GM23248 (cell line): ENCODE data around the gene CALHM3. TPM values are rescaled to one million over a fixed set of nuclear protein-coding genes. Genes with fewer than 3 reads are reported as not detected.

Experiments used
- DNase-seq: peaks from one replicate; pipeline ENCODE4 v3.0.0-alpha.2; 2015
- H2AFZ ChIP-seq: fragments of 200-600 bp; sonication (generic); 2 replicates; pipeline ENCODE4 v1.6.1; 2016; ENCODE audit warnings: antibody characterized with exemption
- H3F3A ChIP-seq: fragments of 200-600 bp; sonication (generic); 2 replicates; pipeline ENCODE4 v1.6.1; 2016; ENCODE audit warnings: mild to moderate bottlenecking, antibody characterized with exemption, mixed run types; ENCODE audit not compliant: insufficient read depth
- H3K27ac ChIP-seq: fragments of 200-600 bp; sonication (generic); 2 replicates; pipeline ENCODE4 v1.5.1; 2016; ENCODE audit warnings: mild to moderate bottlenecking
- H3K27me3 ChIP-seq: fragments of 200-600 bp; sonication (generic); replicated peaks from 2 replicates; pipeline ENCODE4 v1.6.1; 2016; ENCODE audit warnings: mild to moderate bottlenecking; ENCODE audit not compliant: insufficient read depth
- H3K36me3 ChIP-seq: fragments of 200-600 bp; sonication (generic); 2 replicates; pipeline ENCODE4 v1.6.1; 2016; ENCODE audit warnings: low read depth, mild to moderate bottlenecking
- H3K4me1 ChIP-seq: fragments of 200-600 bp; sonication (generic); 2 replicates; pipeline ENCODE4 v1.6.1; 2016; ENCODE audit warnings: mild to moderate bottlenecking; ENCODE audit not compliant: insufficient read depth
- H3K4me2 ChIP-seq: fragments of 200-600 bp; sonication (generic); one replicate; pipeline ENCODE4 v1.6.1; 2016; ENCODE audit warnings: mild to moderate bottlenecking; ENCODE audit not compliant: unreplicated experiment
- H3K4me3 ChIP-seq: fragments of 200-600 bp; sonication (generic); 2 replicates; pipeline ENCODE4 v1.5.1; 2016; ENCODE audit warnings: mild to moderate bottlenecking
- H3K79me2 ChIP-seq: fragments of 200-600 bp; sonication (generic); 2 replicates; pipeline ENCODE4 v1.6.1; 2016; ENCODE audit warnings: mild to moderate bottlenecking; ENCODE audit not compliant: insufficient read depth
- H3K9ac ChIP-seq: fragments of 200-600 bp; sonication (generic); 2 replicates; pipeline ENCODE4 v1.6.1; 2016; ENCODE audit warnings: mild to moderate bottlenecking
- H3K9me2 ChIP-seq: fragments of 200-600 bp; sonication (generic); 2 replicates; pipeline ENCODE4 v1.6.1; 2016; ENCODE audit warnings: mixed run types, mild to moderate bottlenecking, moderate library complexity; ENCODE audit not compliant: insufficient read depth
- H3K9me3 ChIP-seq: fragments of 200-600 bp; sonication (generic); one replicate; pipeline ENCODE4 v1.6.1; 2017; ENCODE audit warnings: low read depth
- H4K20me1 ChIP-seq: fragments of 200-600 bp; sonication (generic); 2 replicates; pipeline ENCODE4 v1.6.0; 2016; ENCODE audit not compliant: insufficient read depth
- EZH2 ChIP-seq: fragments of 200-600 bp; sonication (generic); IDR thresholded peaks from 2 replicates; pipeline ENCODE4 v1.6.1; 2018; ENCODE audit warnings: antibody characterized with exemption, mild to moderate bottlenecking; ENCODE audit not compliant: insufficient read depth, poor library complexity, severe bottlenecking
- EZH2phosphoT487 ChIP-seq: fragments of 200-600 bp; sonication (generic); IDR thresholded peaks from 2 replicates; pipeline ENCODE4 v1.6.1; 2018; ENCODE audit warnings: antibody characterized with exemption, moderate library complexity, mild to moderate bottlenecking, low read depth; ENCODE audit not compliant: insufficient read depth
- WGBS, 2 experiments: methylation state at CpG; one replicate each; pipeline ENCODE4 v1.1.6; 2015 to 2017; ENCODE audit warnings: low lambda C conversion rate in 2 of 2, low coverage in 1 of 2; ENCODE audit errors: missing lambda C conversion rate in 2 of 2; 5-methylcytosine and 5-hydroxymethylcytosine counted together
- in situ Hi-C: fragments of 300-500 bp; cut with MboI; formaldehyde crosslinking; loops from 2 replicates; pipeline ENCODE4 v1.15.0; 2020
- polyA plus RNA-seq: library from polyadenylated mRNA; unstranded; fragments of >200 nt; fragmentation: Nextera tagmentation; extraction: Ambion mirVana; gene quantifications from 2 replicates; pipeline ENCODE4 v1.2.1, GENCODE V29; 2016
- total RNA-seq: library from RNA; depleted of rRNA; stranded (reverse); fragments of >200 nt; shearing (Covaris generic); gene quantifications from 2 replicates; pipeline ENCODE4 v1.2.3, GENCODE V29; 2014

CALHM3 gene
- total and polyA plus RNA-seq, 2 experiments from 2014 or later, result not detected

DNA sequence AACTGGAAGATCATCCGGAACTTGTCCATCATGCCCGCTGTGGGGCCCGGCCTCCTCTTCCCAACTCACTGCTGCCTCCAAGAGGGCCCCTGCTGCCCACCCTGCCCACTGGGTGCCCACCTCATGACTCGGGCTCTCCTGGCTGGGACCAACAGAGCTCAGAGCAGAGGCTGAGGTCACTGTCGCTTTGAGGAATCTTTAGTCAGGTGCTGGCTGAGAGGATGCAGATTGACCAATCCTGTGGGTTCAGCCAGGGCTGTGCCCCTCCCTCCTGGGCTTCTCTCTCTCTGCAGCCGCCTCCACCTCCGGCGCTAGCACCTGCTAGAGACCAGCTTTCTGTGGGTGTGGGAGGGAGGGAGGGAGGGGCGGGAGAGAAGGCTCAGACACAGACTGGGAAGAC is 20.3 kb downstream of the CALHM3 start, which contains the start of gene CALHM1:
Gene CALHM1, minus strand, starts transcription at position 181 of the 400 bp plus-strand sequence. Its CDS starts 149 bp downstream, at position 32.
- H3K4me1 ChIP-seq, result no peaks in the 10 kb centered on the region
- no peaks in the 10 kb centered on the region for H3K9me2 ChIP-seq
- no peak within 1 kb of the TSS for H3K4me2 ChIP-seq
- DNase-seq, result no peak
- no peaks in the 10 kb centered on the region for H4K20me1 ChIP-seq
- no peak within 1 kb of the TSS for H3K27ac ChIP-seq
- H3K27me3 ChIP-seq, result no peaks in the 10 kb centered on the region
- H2AFZ ChIP-seq, result no peak within 1 kb of the TSS
- no peaks in the 10 kb centered on the region for H3F3A ChIP-seq
- H3K4me3 ChIP-seq, result no peak within 1 kb of the TSS
- TF ChIP-seq EZH2phosphoT487 (no peak), EZH2 (no peak)
- WGBS, 2 experiments, result 69 to 85% methylated on average over 8 to 9 of the region's 9 CpGs
- no peaks in the 10 kb centered on the region for H3K79me2 ChIP-seq
- no peaks in the 10 kb centered on the region for H3K36me3 ChIP-seq
- no peak within 1 kb of the TSS for H3K9ac ChIP-seq
- in situ Hi-C loops, result no loop called here
- H3K9me3 ChIP-seq, result no peaks in the 10 kb centered on the region

DNA sequence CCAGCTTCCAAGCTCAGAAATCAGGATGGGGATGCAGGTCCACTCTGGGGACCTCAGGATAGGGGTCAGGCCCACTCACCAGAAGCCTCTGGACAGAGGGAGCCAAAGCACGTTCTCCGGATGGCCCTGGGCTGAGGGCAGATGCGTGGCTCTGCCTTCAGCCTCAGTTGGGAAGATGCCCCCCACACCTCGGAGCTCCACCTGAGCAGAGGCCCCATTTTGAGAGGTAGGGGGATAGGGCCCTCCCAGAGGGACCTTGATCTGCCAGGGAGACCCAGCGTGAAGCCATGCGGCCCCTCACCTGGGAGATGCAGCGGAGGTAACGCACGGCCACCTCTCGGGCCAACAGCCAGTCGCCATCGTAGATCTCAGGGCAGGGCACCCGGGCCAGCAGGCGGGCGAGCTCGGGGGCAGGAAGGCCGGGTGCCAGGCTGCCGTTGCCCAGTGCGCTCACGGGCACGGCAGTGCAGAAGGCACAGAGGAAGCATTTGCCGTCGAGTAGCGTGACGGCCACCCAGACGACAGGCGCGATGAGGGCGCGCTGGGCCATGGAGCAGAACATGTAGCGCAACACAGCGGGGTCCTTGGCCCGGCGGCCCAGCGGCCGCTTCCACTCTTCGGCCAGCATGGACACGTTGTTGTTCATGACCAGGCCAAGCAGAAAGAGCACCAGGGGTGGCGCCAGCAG is 21.0 kb downstream of the CALHM3 start:
- no peaks in the 10 kb centered on the region for H3K27me3 ChIP-seq
- WGBS, 2 experiments, result 93 to 96% methylated on average over 39 of the region's 39 CpGs
- TF ChIP-seq EZH2 (no peak), EZH2phosphoT487 (no peak)
- no peak overlapping the region for H3K4me2 ChIP-seq
- in situ Hi-C loops, result no loop called here
- no peaks in the 10 kb centered on the region for H3K9me2 ChIP-seq
- no peaks in the 10 kb centered on the region for H3K36me3 ChIP-seq
- H3K4me3 ChIP-seq, result no peak overlapping the region
- H4K20me1 ChIP-seq, result no peaks in the 10 kb centered on the region
- 0 out of 2 replicates have a peak, but pooled peaks cover under 1% of the 10 kb centered on the region for H3K4me1 ChIP-seq
- no peak overlapping the region for H3K9ac ChIP-seq
- no peaks in the 10 kb centered on the region for H3K79me2 ChIP-seq
- H3F3A ChIP-seq, result no peaks in the 10 kb centered on the region
- no peak overlapping the region for H3K27ac ChIP-seq
- no peak for DNase-seq
- H3K9me3 ChIP-seq, result no peaks in the 10 kb centered on the region
- H2AFZ ChIP-seq, result no peak overlapping the region

DNA sequence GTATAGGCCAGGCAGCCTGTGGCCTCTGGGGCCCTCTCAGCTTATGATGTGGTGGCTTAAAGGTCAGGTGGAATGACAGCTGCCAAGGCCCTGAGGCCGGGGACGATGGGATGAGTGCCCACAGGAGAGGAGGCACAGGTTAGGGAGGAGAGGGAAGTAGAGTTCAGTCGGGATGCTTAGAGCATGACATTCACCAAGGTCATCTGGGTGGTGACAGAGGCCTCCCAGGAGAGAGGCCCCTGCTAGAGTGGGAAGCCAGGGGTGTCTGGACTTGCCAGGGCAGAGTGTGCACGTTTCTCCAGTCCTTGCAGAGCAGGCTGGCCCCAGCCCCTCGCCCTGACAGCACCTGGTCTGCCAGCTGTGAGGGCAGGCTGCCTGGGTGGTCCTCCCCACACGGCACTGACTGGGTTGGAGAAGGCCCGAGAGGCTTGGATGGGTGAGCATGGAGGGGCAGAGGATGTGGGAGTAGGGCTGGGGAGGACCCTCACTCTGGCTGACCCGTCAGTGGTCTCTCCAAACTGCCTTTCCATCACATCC is 21.8 kb downstream of the CALHM3 start:
- no peaks in the 10 kb centered on the region for H4K20me1 ChIP-seq

GRCh38 chr10:103456074-103456660 is 22.9 kb downstream of the CALHM3 start:
- H3K9me2 ChIP-seq, result no peaks in the 10 kb centered on the region
- no peak overlapping the region for H2AFZ ChIP-seq
- H3K9me3 ChIP-seq, result no peaks in the 10 kb centered on the region
- in situ Hi-C loops, result no loop called here
- WGBS, 2 experiments, result 86 to 89% methylated on average over 9 of the region's 9 CpGs
- no peaks in the 10 kb centered on the region for H3K27me3 ChIP-seq
- no peaks in the 10 kb centered on the region for H3F3A ChIP-seq
- no peak for DNase-seq
- H3K79me2 ChIP-seq, result peaks cover 7% of the 10 kb centered on the region
- H3K9ac ChIP-seq, result no peak overlapping the region
- TF ChIP-seq EZH2 (no peak), EZH2phosphoT487 (no peak)
- no peaks in the 10 kb centered on the region for H3K36me3 ChIP-seq
- H3K4me3 ChIP-seq, result no peak overlapping the region
- H3K4me2 ChIP-seq, result no peak overlapping the region
- H3K4me1 ChIP-seq, result peaks cover 7% of the 10 kb centered on the region
- H4K20me1 ChIP-seq, result no peaks in the 10 kb centered on the region
- no peak overlapping the region for H3K27ac ChIP-seq

More for the DNA sequence above, 21.8 kb downstream of the CALHM3 start:
- DNase-seq, result no peak
- TF ChIP-seq EZH2phosphoT487 (no peak), EZH2 (no peak)
- Histone ChIP-seq H2AFZ (no peak overlapping the region), H3K36me3 (no peaks in the 10 kb centered on the region), H3K9me3 (no peaks in the 10 kb centered on the region), H3K9me2 (no peaks in the 10 kb centered on the region), H3K4me2 (no peak overlapping the region), H3F3A (no peaks in the 10 kb centered on the region), H3K4me1 (peaks cover 7% of the 10 kb centered on the region), H3K27me3 (no peaks in the 10 kb centered on the region), H3K79me2 (no peaks in the 10 kb centered on the region), H3K9ac (no peak overlapping the region), H3K4me3 (no peak overlapping the region), H3K27ac (no peak overlapping the region)
- WGBS, 2 experiments, result 81 to 87% methylated on average over 7 to 8 of the region's 8 CpGs
- in situ Hi-C loops, result no loop called here
